Occipital lobe (tissue), 2 donors: ENCODE results near the gene GIN1. TPM values are rescaled to one million over a fixed set of nuclear protein-coding genes. Genes with fewer than 3 reads are reported as not detected.
A peak's percentile ranks its signal among the peaks of the same experiment; 100 is the strongest.
"Not testable (repeated sequence)": the region's sequence is repeated elsewhere in the genome, so short reads cannot be mapped to it uniquely, and the experiment has no call there.

Experiments used
- DNase-seq: peaks from one replicate; lab custom pipeline; 2025; lab: John Stamatoyannopoulos, UW
- total RNA-seq: library from RNA; depleted of rRNA; stranded (reverse); fragments of >200 nt; gene quantifications from one replicate; pipeline ENCODE4 v1.2.3, GENCODE V29; 2014

The GIN1 gene
- 19.3 TPM for total RNA-seq

- DNase-seq, result peak; percentile 95
Observed at GRCh38 chr5:103119765-103120606, at the start of gene GIN1, which contains the start of gene PPIP5K2. GIN1 (minus strand) TSS chr5:103120138; CDS start chr5:103108707, 11,431 bp downstream. PPIP5K2 (plus strand) TSS chr5:103120301; CDS start chr5:103129590, 9,289 bp downstream.

DNA sequence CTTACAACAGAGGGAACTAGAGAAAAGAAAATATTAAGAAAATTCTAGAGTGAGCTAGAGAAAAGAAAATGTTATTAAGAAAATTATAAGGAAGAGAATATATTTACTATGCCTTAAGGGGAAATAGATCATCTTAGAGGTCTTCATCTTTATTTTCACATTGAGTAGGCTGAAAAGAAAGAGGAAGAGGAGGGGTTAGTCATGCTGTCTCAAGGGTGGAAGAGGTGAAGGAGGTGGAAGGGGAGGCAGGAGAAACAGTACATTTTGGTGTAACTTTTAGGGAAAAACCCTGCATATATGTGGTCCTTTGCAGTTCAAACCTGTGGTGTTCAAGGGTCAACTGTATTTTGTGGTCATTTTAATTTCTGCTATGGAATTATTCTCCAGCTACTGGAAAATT is 46.8 kb upstream of the GIN1 start:
- no peak for DNase-seq

DNA sequence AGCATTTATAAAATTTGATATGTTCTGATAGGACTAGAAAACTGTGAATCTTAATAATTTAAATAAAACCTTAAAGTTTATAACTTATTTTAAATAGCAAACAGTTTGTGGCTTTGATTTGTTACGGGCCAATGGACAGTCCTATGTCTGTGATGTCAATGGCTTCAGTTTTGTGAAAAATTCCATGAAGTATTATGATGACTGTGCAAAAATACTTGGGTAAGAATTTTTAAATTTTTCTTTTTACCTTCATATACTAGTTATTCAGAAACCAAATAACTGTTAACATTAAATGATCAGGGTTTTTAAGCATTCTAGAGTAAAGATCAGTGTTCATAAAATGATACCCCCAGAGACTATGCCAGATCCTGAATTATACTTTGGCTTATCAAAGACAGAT is 31.2 kb upstream of the GIN1 start:
- no peak for DNase-seq

- no peak for DNase-seq
Observed at GRCh38 chr5:103148213-103148612, 28.3 kb upstream of the GIN1 start.

DNA sequence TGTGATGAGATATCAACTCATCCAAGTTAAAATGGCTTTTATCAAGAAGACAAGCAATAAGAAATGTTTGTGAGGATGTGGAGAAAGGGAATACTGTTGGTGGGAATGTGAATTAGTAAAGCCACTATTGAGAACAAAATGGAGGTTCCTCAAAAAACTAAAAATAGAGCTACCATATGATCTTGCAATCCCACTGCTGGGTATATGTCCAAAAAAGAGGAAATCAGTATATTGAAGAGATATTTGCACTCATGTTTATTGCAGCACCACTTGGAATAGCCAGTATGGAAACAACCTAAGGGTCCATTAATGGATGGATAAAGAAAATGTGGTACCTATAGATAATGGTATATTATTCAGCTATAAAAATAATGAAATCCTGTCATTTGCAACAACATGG is 25.3 kb upstream of the GIN1 start:
- no peak for DNase-seq

DNA sequence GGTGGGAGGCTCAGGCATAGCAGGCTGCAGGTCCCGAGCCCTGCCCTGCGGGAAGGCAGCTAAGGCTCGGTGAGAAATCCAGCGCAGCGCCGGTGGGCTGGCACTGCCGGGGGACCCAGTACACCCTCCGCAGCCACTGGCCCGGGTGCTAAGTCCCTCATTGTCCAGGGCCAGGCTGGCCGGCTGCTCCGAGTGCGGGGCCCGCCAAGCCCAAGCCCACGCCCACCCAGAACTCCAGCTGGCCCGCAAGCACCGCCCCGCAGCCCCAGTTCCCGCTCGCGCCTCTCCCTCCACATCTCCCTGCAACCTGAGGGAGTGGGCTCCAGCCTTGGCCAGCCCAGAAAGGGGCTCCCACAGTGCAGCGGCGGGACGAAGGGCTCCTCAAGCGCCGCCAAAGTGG is 22.2 kb upstream of the GIN1 start:
- DNase-seq, result not testable (repeated sequence)

DNA sequence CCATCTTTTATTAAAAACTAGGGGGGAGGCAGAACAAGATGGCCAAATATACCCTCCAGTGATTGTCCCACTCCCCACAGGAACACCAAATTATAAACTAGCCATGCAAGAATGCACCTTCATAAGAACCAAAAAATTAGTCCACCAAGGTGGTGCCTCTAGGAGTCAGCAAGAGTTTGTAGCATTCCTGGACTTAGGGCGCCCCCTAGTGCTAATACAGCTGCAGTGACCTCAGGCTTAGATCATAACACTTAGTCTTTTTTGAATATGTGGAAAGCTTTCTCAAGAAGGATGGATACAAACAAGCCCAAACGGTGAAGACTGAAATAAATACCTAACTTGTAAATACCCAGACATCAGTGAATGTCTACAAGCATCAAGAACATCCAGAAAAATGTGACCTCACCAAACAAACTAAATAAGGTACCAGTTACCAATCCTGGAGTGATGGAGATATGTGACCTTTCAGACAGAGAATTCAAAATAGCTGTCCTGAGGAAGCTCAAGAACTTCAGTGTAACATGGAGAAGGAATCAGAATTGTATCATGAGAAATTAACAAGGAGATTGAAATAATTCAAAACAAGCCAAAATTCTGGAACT is 19.4 kb upstream of the GIN1 start:
- peak; percentile 17 for DNase-seq

GRCh38 chr5:103138202-103138690 is 18.3 kb upstream of the GIN1 start:
- DNase-seq, result no peak

DNA sequence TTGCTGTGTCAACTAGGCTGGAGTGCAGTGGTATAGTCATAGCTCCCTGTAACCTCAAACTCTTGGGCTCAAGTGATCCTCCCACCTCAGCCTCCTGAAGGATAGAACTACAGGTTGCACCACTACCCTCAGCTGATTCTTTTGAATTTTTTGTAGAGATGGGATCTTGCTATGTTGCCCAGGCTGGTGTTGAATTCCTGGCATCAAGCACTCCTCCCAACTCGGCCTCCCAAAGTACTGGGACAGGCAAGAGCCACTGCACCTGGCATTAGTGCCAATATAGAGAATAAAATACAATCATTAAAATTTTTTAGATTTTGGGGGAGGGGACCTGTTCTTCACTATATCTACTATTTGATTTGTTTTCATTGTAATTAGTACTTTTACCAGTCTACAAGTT is 15.5 kb upstream of the GIN1 start:
- DNase-seq, result no peak

DNA sequence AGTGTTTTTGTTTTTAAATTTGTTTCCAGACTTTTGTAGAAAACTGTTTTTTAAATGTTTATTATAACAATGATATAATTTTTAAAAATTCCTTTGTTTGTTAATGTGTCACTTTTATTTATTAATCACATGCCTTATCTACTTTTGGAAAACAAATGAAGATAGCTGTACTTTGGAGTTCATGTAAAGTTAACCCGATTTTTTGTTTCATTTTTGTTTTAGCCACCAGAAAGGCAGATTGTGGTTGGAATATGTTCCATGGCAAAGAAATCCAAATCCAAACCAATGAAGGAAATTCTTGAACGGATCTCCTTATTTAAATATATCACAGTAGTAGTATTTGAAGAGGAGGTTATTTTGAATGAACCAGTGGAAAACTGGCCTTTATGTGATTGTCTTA is 13.3 kb upstream of the GIN1 start:
- no peak for DNase-seq

DNA sequence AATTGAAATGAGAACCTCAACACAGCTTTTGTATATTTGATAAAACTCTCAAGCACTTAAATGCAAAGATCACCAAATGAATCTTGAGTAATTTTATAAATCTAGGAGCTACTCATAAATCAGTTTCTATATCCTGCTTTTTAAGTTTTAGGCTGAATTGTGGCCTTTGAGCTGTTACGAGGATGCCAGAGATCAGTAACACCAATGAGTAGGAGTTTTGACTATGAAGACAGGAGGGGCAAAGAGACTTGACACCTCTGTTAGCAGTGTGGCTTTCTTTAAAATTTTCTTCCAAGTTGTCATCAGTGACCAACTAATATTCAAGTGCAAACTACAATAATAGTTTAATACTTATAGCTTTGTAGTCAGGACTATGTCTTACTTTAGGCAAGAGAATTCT is 12.7 kb upstream of the GIN1 start:
- no peak for DNase-seq

- DNase-seq, result no peak
Observed at GRCh38 chr5:103128202-103128601, 8.3 kb upstream of the GIN1 start.

DNA sequence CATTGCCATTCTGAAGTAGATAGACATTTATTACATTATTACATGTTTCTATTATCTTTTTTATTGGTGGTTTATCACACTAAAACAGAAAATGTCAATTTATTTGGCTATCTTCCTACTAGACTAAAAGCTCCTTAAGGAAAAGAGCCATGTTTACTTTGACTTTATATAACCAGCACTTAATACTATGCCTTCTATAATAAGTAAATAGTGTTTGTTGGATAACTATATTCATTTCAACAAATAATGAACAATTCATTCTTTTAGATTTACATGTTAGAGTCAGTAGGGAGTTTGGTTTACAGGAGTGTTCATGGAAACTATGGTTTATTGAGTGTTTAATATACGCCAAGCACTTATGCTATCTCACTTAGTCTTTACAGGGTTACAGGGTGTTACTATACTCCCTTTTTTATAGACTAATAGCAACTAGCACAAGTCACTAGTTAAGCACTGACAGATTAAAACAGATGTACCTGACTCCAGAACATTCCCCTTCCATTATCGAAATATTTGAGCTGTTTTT is 7.4 kb upstream of the GIN1 start:
- no peak for DNase-seq

DNA sequence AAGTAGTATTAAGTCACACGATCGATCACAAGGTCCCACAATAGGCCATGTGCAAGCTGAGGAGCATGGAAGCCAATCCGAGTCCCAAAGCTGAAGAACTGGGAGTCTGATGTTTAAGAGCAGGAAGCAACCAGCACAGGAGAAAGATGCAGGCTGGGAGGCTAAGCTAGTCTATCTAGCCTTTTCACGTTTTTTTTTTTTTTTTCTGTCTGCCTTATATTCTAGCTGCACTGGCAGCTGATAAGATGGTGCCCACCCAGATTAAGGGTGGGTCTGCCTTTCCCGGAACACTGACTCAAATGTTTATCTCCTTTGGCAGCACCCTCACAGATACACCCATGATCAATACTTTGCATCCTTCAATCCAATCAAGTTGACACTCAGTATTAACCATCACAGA is 6.6 kb upstream of the GIN1 start:
- no peak for DNase-seq

- DNase-seq, result no peak
Observed at GRCh38 chr5:103122242-103122641, 2.3 kb upstream of the GIN1 start.

GRCh38 chr5:103120607-103121200 is 766 bp upstream of the GIN1 start:
- no peak for DNase-seq

DNA sequence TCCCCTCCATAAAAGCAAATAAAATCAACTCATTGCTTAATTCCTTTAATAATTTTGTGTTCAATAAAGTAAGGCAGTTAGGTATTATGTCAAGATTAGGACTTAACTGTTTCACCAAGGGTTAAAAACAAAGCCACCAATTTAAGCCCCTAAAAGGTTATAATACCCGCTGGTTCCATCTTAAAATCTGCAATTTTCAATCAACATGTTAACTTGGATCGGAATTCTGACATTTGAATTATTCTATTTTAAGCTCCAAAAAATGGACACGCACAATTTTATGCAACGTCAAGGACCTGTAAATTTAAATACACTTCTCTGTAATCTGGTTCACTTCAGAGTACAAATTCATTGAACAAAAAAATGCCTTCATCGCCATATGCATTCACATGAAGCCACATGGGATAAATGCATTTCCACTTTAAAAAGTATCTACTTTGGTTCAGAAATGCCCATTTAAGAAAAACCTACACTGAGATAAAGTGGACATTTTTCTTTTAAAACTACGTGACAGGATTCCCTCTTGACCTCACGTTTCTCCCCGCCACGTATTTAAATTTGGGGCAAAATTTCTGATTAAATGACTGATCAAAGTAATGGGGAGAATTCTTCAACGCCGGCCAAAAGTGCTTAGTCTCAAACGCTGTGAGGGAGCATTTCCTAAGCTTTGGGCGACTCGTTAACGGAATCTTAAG is 721 bp downstream of the GIN1 start:
- no peak for DNase-seq

DNA sequence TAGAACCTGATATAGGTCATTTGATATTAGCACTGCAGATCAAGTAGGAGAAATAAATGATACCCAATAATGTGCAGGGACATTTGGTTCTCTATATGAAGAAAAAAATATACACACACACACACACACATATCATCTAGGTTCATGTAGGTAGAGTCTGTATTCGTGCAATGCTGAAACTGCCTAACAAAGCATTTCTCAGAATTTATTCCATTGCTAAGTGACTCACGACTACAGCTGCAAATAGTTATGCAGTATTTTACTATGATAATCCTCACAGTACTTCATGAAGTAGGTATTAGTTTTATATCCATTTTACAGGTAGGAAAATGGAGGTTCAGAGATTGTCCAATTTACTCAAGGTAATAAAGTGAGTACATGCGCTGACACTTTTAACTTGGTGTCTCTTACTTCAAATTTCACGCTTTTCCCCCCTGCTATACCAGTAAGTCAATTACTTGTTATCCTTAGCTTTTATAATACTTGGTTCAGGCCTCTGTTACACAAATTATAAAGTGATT is 2.4 kb downstream of the GIN1 start:
- no peak for DNase-seq

DNA sequence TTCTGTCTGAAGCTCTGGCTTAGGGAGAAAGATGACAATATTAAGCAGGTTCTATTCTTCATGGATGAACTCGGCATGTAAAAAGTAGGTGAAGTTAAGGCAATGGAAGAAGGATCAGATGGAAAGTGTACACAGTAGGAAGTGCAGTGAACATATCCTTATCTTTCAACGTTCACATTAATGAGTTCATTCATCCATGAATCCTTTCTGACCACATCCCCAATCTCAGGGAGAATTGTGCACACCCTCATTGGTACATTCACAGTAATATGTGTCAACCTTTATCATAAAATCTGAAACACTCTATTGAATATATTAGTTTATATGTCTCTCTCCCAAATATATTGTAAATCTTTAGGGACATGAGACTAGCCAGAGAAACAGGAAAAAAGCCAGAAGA is 5.5 kb downstream of the GIN1 start:
- DNase-seq, result no peak

- DNase-seq, result no peak
Observed at GRCh38 chr5:103112910-103113309, 7.0 kb downstream of the GIN1 start.

DNA sequence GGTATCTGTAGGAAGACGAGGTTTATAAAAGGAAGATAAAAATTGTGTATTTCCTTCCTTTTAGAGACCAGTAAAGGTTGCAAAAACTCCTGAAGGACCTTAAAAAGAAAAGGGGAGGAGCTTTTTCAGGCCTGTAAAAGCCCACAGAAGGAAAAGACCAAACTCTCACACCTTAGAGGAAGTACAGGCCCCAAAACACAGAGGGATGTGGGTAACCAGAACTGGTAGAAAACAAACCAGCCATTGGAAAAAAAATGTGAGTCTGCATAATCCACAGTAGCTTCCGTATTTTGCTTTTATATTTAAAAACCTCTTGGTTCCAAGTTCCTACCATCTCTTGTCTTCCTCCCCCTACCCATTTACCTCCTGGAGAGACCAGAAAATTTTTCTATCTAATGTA is 8.5 kb downstream of the GIN1 start:
- DNase-seq, result no peak
